Cerebellar cortex (tissue), 1 donor: ENCODE results near the gene CTU1.

Source experiments
- DNase-seq: peaks from one replicate; pipeline ENCODE4 v3.0.0-alpha.2; 2015; ENCODE audit warnings: low spot score

CTU1 gene

GRCh38 chr19:51131780-51132680, 23.8 kb upstream of the CTU1 start:
- DNase-seq, result peak; percentile 75

GRCh38 chr19:51129716-51130115, 21.5 kb upstream of the CTU1 start:
- no peak for DNase-seq

GRCh38 chr19:51128227-51128626, 20.0 kb upstream of the CTU1 start:
- DNase-seq, result no peak

- DNase-seq, result no peak
Measured at GRCh38 chr19:51127755-51128154, 19.5 kb upstream of the CTU1 start.

GRCh38 chr19:51127032-51127431, 18.8 kb upstream of the CTU1 start:
- DNase-seq, result no peak

GRCh38 chr19:51125421-51126075, 17.3 kb upstream of the CTU1 start:
- DNase-seq, result no peak

- no peak for DNase-seq
Measured at GRCh38 chr19:51124729-51125128, 16.5 kb upstream of the CTU1 start, which contains the start of gene SIGLEC9. Gene SIGLEC9 (plus strand): TSS chr19:51124906. CDS start chr19:51124975, 69 bp downstream.

- DNase-seq, result no peak
Measured at GRCh38 chr19:51124216-51124615, 16.0 kb upstream of the CTU1 start.

- no peak for DNase-seq
Measured at GRCh38 chr19:51123802-51124201, 15.6 kb upstream of the CTU1 start.

- no peak for DNase-seq
Measured at GRCh38 chr19:51123381-51123800, 15.2 kb upstream of the CTU1 start.

GRCh38 chr19:51122112-51122981, 14.1 kb upstream of the CTU1 start:
- no peak for DNase-seq

- DNase-seq, result no peak
Measured at GRCh38 chr19:51121257-51121656, 13.0 kb upstream of the CTU1 start.

- DNase-seq, result no peak
Measured at GRCh38 chr19:51120160-51120559, 12.0 kb upstream of the CTU1 start.

- DNase-seq, result no peak
Measured at GRCh38 chr19:51119611-51120010, 11.4 kb upstream of the CTU1 start.

GRCh38 chr19:51119101-51119500, 10.9 kb upstream of the CTU1 start:
- no peak for DNase-seq

- no peak for DNase-seq
Measured at GRCh38 chr19:51116736-51117286, 8.6 kb upstream of the CTU1 start.

GRCh38 chr19:51114087-51114729, 6.0 kb upstream of the CTU1 start:
- no peak for DNase-seq

GRCh38 chr19:51111606-51112005, 3.4 kb upstream of the CTU1 start:
- DNase-seq, result no peak

GRCh38 chr19:51110666-51110971, 2.4 kb upstream of the CTU1 start:
- no peak for DNase-seq

- DNase-seq, result no peak
Measured at GRCh38 chr19:51108805-51109146, 567 bp upstream of the CTU1 start.

GRCh38 chr19:51107406-51108065, 673 bp downstream of the CTU1 start:
- peak; percentile 17 for DNase-seq
